IMR-90 (cell line): ENCODE data around the gene FAM171A1. TPM values are rescaled to one million over a fixed set of nuclear protein-coding genes. Genes with fewer than 3 reads are reported as not detected.

Experiments used
- ATAC-seq: fragments of 200-7000 bp; cut with Tn5 transposase; 2 replicates; pipeline ENCODE4 v1.9.1; 2020; ENCODE audit warnings: low read depth, mild to moderate bottlenecking, moderate library complexity
- BruUV-seq: library from RNA; stranded (reverse); fragments of 400-500 nt; replicated peaks from 2 replicates; lab custom pipeline; 2021; lab: Mats Ljungman, UMichigan
- CTCF ChIA-PET: fragments of 300-600 bp; formaldehyde crosslinking; extraction: SDS; loops from one replicate; lab custom pipeline; 2021; ENCODE audit warnings: antibody characterized with exemption; lab: Yijun Ruan, JAX
- POLR2A ChIA-PET: fragments of 300-600 bp; sonication (Branson Sonifier 250); formaldehyde crosslinking; loops from one replicate; lab custom pipeline; 2022; ENCODE audit warnings: antibody characterized with exemption; ENCODE audit not compliant: unreplicated experiment; lab: Charles Lee
- DNase-seq: peaks from one replicate; pipeline ENCODE4 v3.0.0; 2013
- H2AFZ ChIP-seq: replicated peaks from 2 replicates; pipeline ENCODE3; 2013; ENCODE audit warnings: low read length, mild to moderate bottlenecking; ENCODE audit not compliant: poor library complexity
- H2AK5ac ChIP-seq: 2 replicates; pipeline ENCODE4 v1.6.1; 2013; ENCODE audit warnings: low read depth, low read length, inconsistent platforms
- H2AK9ac ChIP-seq: replicated peaks from 2 replicates; pipeline ENCODE3; 2013; ENCODE audit warnings: mild to moderate bottlenecking, low read depth, low read length, moderate library complexity; ENCODE audit not compliant: poor library complexity
- H2BK120ac ChIP-seq: 2 replicates; pipeline ENCODE4 v1.6.1; 2013; ENCODE audit warnings: low read depth, low read length, inconsistent platforms
- H2BK15ac ChIP-seq: 3 replicates; pipeline ENCODE4 v1.6.1; 2013; ENCODE audit warnings: low read depth, low read length, inconsistent platforms
- H2BK20ac ChIP-seq: 2 replicates; pipeline ENCODE4 v1.6.1; 2013; ENCODE audit warnings: low read depth, mild to moderate bottlenecking, inconsistent platforms, low read length, moderate library complexity
- H2BK5ac ChIP-seq: 2 replicates; pipeline ENCODE4 v1.6.1; 2013; ENCODE audit warnings: mild to moderate bottlenecking, low read depth, low read length, inconsistent platforms; ENCODE audit not compliant: poor library complexity, severe bottlenecking
- H3K14ac ChIP-seq: replicated peaks from 2 replicates; pipeline ENCODE4 v1.6.1; 2013; ENCODE audit warnings: low read depth, low read length, inconsistent platforms
- H3K18ac ChIP-seq: 2 replicates; pipeline ENCODE4 v1.6.1; 2013; ENCODE audit warnings: low read depth, low read length, control low read depth
- H3K23ac ChIP-seq: 2 replicates; pipeline ENCODE4 v1.6.1; 2013; ENCODE audit warnings: low read depth, low read length, inconsistent platforms
- H3K27ac ChIP-seq: 2 replicates; pipeline ENCODE4 v1.5.1; 2013; ENCODE audit warnings: mild to moderate bottlenecking, control low read depth, low read length; ENCODE audit not compliant: insufficient read depth
- H3K27me3 ChIP-seq: 2 replicates; pipeline ENCODE4 v1.6.1; 2013; ENCODE audit warnings: low read length; ENCODE audit not compliant: control insufficient read depth, insufficient read depth
- H3K36me3 ChIP-seq: 2 replicates; pipeline ENCODE4 v1.6.1; 2013; ENCODE audit warnings: low read length, mixed read lengths; ENCODE audit not compliant: control insufficient read depth, insufficient read depth
- H3K4ac ChIP-seq: 2 replicates; pipeline ENCODE4 v1.6.1; 2013; ENCODE audit warnings: low read depth, low read length, inconsistent platforms
- H3K4me1 ChIP-seq: 2 replicates; pipeline ENCODE4 v1.6.1; 2013; ENCODE audit warnings: low read length, mixed read lengths; ENCODE audit not compliant: control insufficient read depth, insufficient read depth
- H3K4me2 ChIP-seq: 2 replicates; pipeline ENCODE4 v1.6.1; 2013; ENCODE audit warnings: low read depth, mild to moderate bottlenecking, control low read depth, low read length, moderate library complexity
- H3K4me3 ChIP-seq: 2 replicates; pipeline ENCODE4 v1.5.1; 2013; ENCODE audit warnings: low read depth, mild to moderate bottlenecking, control low read depth, low read length, moderate library complexity; ENCODE audit not compliant: insufficient read depth
- H3K56ac ChIP-seq: 2 replicates; pipeline ENCODE4 v1.6.1; 2013; ENCODE audit warnings: low read length, inconsistent platforms; ENCODE audit not compliant: insufficient read depth; ENCODE audit errors: extremely low read depth
- H3K79me1 ChIP-seq, 2 experiments: 2 replicates each; pipeline ENCODE4 v1.6.1; 2013; ENCODE audit warnings: low read length in 2 of 2, inconsistent platforms in 1 of 2, low read depth in 1 of 2
- H3K9ac ChIP-seq: 2 replicates; pipeline ENCODE4 v1.6.1; 2013; ENCODE audit warnings: low read depth, low read length, control low read depth
- H3K9me1 ChIP-seq: 2 replicates; pipeline ENCODE4 v1.6.1; 2013; ENCODE audit warnings: low read length, inconsistent platforms; ENCODE audit not compliant: insufficient read depth
- H3K9me3 ChIP-seq: 2 replicates; pipeline ENCODE4 v1.6.1; 2013; ENCODE audit warnings: low read length; ENCODE audit not compliant: control insufficient read depth, insufficient read depth
- H4K20me1 ChIP-seq: 2 replicates; pipeline ENCODE4 v1.6.1; 2013; ENCODE audit warnings: low read length, inconsistent platforms; ENCODE audit not compliant: insufficient read depth
- H4K5ac ChIP-seq: 2 replicates; pipeline ENCODE4 v1.6.1; 2013; ENCODE audit warnings: mild to moderate bottlenecking, low read depth, low read length, control low read depth
- H4K8ac ChIP-seq, 2 experiments: 2 replicates each; pipeline ENCODE4 v1.6.1; 2013; ENCODE audit warnings: low read depth in 2 of 2, low read length in 2 of 2, control low read depth in 1 of 2, inconsistent platforms in 1 of 2
- H4K91ac ChIP-seq: 2 replicates; pipeline ENCODE4 v1.6.1; 2013; ENCODE audit warnings: low read depth, low read length, inconsistent platforms; ENCODE audit not compliant: insufficient read depth
- CHD1 ChIP-seq: IDR thresholded peaks from 2 replicates; pipeline ENCODE4 v1.6.1; 2012; ENCODE audit warnings: low read depth, low read length, improper control_type of control experiment
- CTCF ChIP-seq: conservative IDR thresholded peaks from 2 replicates; pipeline ENCODE4 v1.5.1; 2012; ENCODE audit warnings: mild to moderate bottlenecking, low read depth, low read length, improper control_type of control experiment
- FOS ChIP-seq: fragments of 150-350 bp; IDR thresholded peaks from 2 replicates; pipeline ENCODE4 v1.6.1; 2016; ENCODE audit warnings: low read depth, low read length
- MAFK ChIP-seq: IDR thresholded peaks from 2 replicates; pipeline ENCODE4 v1.6.1; 2012; ENCODE audit warnings: low read depth, low read length, improper control_type of control experiment
- POLR2A ChIP-seq: IDR thresholded peaks from 2 replicates; pipeline ENCODE4 v1.6.1; 2012; ENCODE audit warnings: mild to moderate bottlenecking, low read depth, low read length
- WGBS, 2 experiments: methylation state at CpG; one replicate each; pipeline versions ENCODE4 v1.1.5 to v1.1.7; 2013; ENCODE audit warnings: missing lambda C conversion rate in 2 of 2; ENCODE audit not compliant: insufficient read length in 1 of 2; ENCODE audit errors: extremely low coverage in 2 of 2; 5-methylcytosine and 5-hydroxymethylcytosine counted together
- dilution Hi-C: fragments of 300-500 bp; cut with HindIII; formaldehyde crosslinking; loops from one replicate; pipeline ENCODE4 v1.14.3; 2018; ENCODE audit warnings: low sequenced_read_pairs; ENCODE audit not compliant: unreplicated experiment
- in situ Hi-C: fragments of 300-500 bp; cut with MboI; formaldehyde crosslinking; loops from 3 replicates; pipeline ENCODE4 v1.14.3; 2019; ENCODE audit warnings: low sequenced_read_pairs, inconsistent platforms, mixed read lengths
- intact Hi-C: fragments of 100-400 bp; cut with micrococcal nuclease; formaldehyde crosslinking; loops from 2 replicates; pipeline ENCODE4 v1.10.0; 2022
- polyA plus RNA-seq, 3 experiments: library from polyadenylated mRNA; depleted of rRNA; stranded (reverse); fragments of >200 nt; gene quantifications; 2 replicates each; pipeline ENCODE4 v1.2.3, GENCODE V29; 2012; ENCODE audit warnings: low replicate concordance in 1 of 3
- total RNA-seq: library from RNA; depleted of rRNA; stranded (reverse); fragments of >200 nt; gene quantifications from 2 replicates; pipeline ENCODE4 v1.2.3, GENCODE V29; 2012

Gene FAM171A1
- total and polyA plus RNA-seq, 2 of the 4 experiments (the other 2 are of a cell fraction) = 20.3 to 30.6 TPM

GRCh38 chr10:15259136-15259535 lies 112.0 kb downstream of the FAM171A1 start:
- no peak overlapping the region for H3K4me3 ChIP-seq
- no peaks in the 10 kb centered on the region for H3K9me3 ChIP-seq
- H2BK5ac ChIP-seq = no peak overlapping the region
- BruUV-seq = no TSS peak
- dilution Hi-C loops = no loop called here
- H3K56ac ChIP-seq = no peak overlapping the region
- H4K20me1 ChIP-seq = no peaks in the 10 kb centered on the region; the same call in 1 of the 2 replicates
- no peak overlapping the region for H3K4ac ChIP-seq
- no peak overlapping the region for H2BK15ac ChIP-seq
- H3K18ac ChIP-seq = no peak overlapping the region
- H3K79me1 ChIP-seq = no peaks in the 10 kb centered on the region
- H2AFZ ChIP-seq = no peak overlapping the region
- H2BK120ac ChIP-seq = no peak overlapping the region
- no peak overlapping the region for H3K23ac ChIP-seq
- DNase-seq (no peak), ATAC-seq (no peak)
- no peak overlapping the region for H3K4me2 ChIP-seq
- no peak overlapping the region for H4K91ac ChIP-seq
- H3K9me1 ChIP-seq = no peaks in the 10 kb centered on the region
- POLR2A ChIA-PET = no interaction called here
- intact Hi-C loops = no loop called here
- H3K4me1 ChIP-seq = no peaks in the 10 kb centered on the region
- H3K36me3 ChIP-seq = no peaks in the 10 kb centered on the region
- no peaks in the 10 kb centered on the region for H3K27me3 ChIP-seq
- H2AK9ac ChIP-seq = no peak overlapping the region
- H3K27ac ChIP-seq = no peak overlapping the region
- no peak overlapping the region for H2BK20ac ChIP-seq
- no peak overlapping the region for H3K9ac ChIP-seq
- H3K14ac ChIP-seq = no peak overlapping the region
- H4K8ac ChIP-seq = no peak overlapping the region
- CTCF ChIA-PET = no interaction called here
- H4K5ac ChIP-seq = no peak overlapping the region
- 83% methylated on average over 1 of the region's 2 CpGs; no CpG with 5 or more reads in 1 of the 2 experiments for whole genome bisulfite sequencing, 2 experiments
- TF ChIP-seq MAFK (no peak), POLR2A (no peak), CTCF (no peak), CHD1 (no peak), FOS (no peak)
- in situ Hi-C loops = no loop called here
- no peak overlapping the region for H2AK5ac ChIP-seq
